Fibroblast of mammary gland (primary cell): Measurements from ENCODE around the gene JKAMP.

ENCODE experiments used
- DNase-seq: peaks from one replicate; pipeline ENCODE4 v3.0.0-alpha.2; 2010; ENCODE audit warnings: low read depth
- H3K4me3 ChIP-seq: 2 replicates; pipeline ENCODE4 v1.5.1; 2011; ENCODE audit warnings: low read depth, mild to moderate bottlenecking, low read length, moderate library complexity; ENCODE audit not compliant: control insufficient read depth
- TF ChIP-seq, protein P1 (sequence below): conservative IDR thresholded peaks from 2 replicates; pipeline ENCODE4 v1.5.1; 2011; ENCODE audit warnings: low read depth, low read length, inconsistent platforms; ENCODE audit not compliant: control insufficient read depth, insufficient read depth

Gene JKAMP

DNA sequence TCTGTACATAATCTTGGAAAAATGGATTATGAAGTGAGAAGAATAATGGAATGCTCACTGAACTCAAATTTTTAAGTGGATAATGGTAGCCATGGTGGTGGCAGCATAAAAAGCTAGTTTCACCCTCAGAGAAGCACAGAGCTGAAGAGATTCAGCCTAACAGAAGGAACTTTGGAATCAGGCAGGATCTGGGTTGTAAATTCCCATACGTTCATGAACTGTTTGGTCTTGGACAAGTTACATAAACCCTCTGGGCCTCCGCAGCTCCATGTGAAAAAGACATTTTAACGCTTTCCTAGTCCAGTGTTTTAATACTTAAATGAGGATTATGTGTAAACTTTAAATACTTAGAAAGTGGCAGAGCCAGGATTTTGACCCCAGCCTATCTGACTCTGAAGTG is 26.6 kb downstream of the JKAMP start:
- TF ChIP-seq, protein P1, sequence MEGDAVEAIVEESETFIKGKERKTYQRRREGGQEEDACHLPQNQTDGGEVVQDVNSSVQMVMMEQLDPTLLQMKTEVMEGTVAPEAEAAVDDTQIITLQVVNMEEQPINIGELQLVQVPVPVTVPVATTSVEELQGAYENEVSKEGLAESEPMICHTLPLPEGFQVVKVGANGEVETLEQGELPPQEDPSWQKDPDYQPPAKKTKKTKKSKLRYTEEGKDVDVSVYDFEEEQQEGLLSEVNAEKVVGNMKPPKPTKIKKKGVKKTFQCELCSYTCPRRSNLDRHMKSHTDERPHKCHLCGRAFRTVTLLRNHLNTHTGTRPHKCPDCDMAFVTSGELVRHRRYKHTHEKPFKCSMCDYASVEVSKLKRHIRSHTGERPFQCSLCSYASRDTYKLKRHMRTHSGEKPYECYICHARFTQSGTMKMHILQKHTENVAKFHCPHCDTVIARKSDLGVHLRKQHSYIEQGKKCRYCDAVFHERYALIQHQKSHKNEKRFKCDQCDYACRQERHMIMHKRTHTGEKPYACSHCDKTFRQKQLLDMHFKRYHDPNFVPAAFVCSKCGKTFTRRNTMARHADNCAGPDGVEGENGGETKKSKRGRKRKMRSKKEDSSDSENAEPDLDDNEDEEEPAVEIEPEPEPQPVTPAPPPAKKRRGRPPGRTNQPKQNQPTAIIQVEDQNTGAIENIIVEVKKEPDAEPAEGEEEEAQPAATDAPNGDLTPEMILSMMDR: no peak
- no peak for DNase-seq
- no peak overlapping the region for H3K4me3 ChIP-seq

DNA sequence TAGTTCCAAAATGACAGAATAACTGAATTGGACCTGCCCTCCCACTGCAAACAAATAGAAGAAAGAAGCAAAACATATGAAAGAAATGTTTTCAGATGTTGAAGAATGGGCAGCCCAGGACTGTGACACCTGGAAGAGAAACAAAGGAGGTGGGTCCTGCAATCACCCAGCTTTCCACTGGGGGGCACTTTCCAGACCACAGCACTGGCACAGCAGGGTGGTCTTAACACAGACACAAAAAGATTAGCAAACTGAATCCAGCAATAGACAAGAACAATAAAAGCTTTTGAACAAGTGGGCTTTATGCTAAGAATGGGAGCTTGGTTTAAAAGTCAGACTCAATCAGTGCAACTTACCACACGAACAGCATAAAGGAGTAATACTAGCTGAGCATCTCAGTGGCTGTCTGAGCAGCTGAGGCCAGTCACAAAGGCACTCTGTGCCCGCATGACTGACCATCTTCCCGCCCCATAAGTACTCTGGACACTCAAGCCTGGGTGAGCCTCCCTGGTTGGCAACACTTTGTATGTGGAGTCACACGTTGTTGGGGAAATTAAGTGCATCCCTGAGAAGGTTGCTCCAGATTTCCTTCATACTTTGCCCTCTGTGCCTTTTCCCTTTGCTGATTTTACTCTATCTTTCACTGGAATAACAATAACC is 27.7 kb downstream of the JKAMP start:
- TF ChIP-seq, protein P1: peak; percentile 59
- DNase-seq: no peak
- no peak overlapping the region for H3K4me3 ChIP-seq

DNA sequence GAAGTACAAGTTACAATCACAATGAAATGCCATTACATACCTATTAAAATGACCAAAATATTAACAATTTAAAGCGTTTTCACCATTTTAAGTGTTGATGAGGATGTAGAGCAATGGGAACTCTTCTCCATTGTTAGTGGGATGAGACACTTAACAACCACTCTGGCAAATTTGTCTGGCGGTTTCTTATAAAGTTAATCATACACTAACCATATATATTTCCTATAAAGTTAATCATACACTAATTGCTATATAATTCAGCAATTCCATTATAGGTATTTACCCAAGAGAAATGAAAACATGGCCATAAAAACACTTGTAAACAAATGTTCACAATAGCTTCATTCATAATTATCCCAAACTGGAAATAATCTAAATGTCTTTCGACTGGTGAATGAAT is 35.9 kb downstream of the JKAMP start:
- H3K4me3 ChIP-seq: no peak overlapping the region
- no peak for DNase-seq
- TF ChIP-seq, protein P1: no peak

DNA sequence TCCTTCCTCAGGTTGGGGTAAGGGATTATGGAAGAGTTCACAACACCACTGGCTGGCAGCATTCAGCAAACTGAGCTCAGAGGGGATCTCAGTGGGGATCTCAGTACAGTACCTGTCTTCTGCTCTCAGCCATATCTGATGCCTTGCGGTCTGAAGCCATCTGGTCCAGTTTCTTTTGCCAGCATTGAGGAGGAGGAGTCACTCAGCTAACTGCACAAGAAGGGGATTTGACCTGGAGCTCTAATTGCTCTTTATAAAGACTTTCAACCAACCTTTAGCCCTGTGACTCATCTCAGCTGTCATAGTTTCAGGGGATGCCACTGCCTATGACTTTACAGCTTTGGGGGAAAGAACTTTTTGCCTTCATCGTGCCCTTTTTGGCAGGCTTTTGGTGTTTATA is 44.9 kb downstream of the JKAMP start:
- H3K4me3 ChIP-seq: no peak overlapping the region
- DNase-seq: no peak
- TF ChIP-seq, protein P1: no peak

DNA sequence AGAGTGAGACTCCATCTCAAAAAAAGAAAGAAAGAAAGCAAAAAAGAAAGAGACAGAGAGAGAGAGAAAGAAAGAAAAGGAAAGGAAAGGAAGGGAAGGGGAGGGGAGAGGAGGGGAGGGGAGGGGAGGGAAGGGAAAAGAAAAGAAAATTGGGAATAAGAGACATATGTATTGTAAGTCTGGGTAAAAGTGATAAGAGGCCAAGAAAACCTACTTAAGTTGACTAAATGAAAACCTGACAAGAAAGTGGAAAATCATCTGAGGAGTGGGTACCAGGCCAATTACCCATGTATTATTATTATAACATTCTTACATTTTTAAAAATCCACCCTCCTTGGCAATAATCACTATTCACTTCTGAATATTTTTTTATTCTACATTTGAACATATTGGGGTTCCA is 46.0 kb downstream of the JKAMP start:
- DNase-seq: no peak
- TF ChIP-seq, protein P1: no peak
- no peak overlapping the region for H3K4me3 ChIP-seq

DNA sequence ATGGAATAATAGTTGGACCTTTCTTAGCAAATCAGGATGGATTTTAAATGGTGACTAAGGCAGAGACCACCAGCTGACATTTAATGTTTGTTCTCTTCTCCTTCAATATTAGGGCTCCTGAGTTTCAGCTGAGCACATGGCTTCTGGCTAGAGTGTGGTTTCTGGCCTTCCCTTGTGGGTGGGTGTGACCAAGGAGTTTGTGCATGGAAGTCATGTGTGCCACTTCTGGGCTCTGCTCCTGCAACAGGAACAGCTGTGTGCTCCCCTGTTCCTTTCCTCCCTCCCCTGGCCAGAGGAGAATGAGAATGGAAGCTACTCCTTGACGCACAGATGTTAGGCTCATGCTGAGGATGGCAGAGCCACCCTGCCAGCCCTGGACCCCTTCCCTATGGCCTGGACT is 48.1 kb downstream of the JKAMP start:
- DNase-seq: no peak
- TF ChIP-seq, protein P1: no peak

More for the DNA sequence above, 48.1 kb downstream of the JKAMP start:
- no peak overlapping the region for H3K4me3 ChIP-seq
